Suprapubic skin (tissue), 3 donors: ENCODE data around the gene EBF4.

Source experiments
- CTCF ChIP-seq, 2 donors: fragments of 200-600 bp in 1 of 2; fragments of 450-650 bp in 1 of 2; sonication (generic) in 1 of 2; IDR thresholded peaks; one replicate each; pipeline ENCODE4 v1.5.1; 2016 to 2019; ENCODE audit warnings: antibody characterized with exemption in 2 of 2, mild to moderate bottlenecking in 1 of 2, moderate library complexity in 1 of 2
- POLR2A ChIP-seq, 2 donors: fragments of 450-650 bp; IDR thresholded peaks; one replicate each; pipeline ENCODE4 v1.6.1; 2017; ENCODE audit warnings: antibody characterized with exemption in 2 of 2, mild to moderate bottlenecking in 2 of 2, moderate library complexity in 2 of 2

GRCh38 chr20:2729791-2730190 is 37.2 kb downstream of the EBF4 start:
- no peak for TF ChIP-seq CTCF (IDR thresholded peaks at IDR 0.05)
- no peak for TF ChIP-seq POLR2A (IDR thresholded peaks at IDR 0.05)
